PFSK-1 (cell line): ENCODE data around the gene UTP14A.

Source experiments
- POLR2AphosphoS5 ChIP-seq: IDR thresholded peaks from 2 replicates; pipeline ENCODE4 v1.6.1; 2012; ENCODE audit warnings: low read depth, mild to moderate bottlenecking, control low read depth, low read length, moderate library complexity
- REST ChIP-seq, 2 experiments: IDR thresholded peaks; 2 replicates each; pipeline versions ENCODE4 v1.6.1 to v1.8.0; 2011 to 2012; ENCODE audit warnings: low read depth in 2 of 2, low read length in 2 of 2, control low read depth in 1 of 2, inconsistent platforms in 1 of 2, mild to moderate bottlenecking in 1 of 2, moderate library complexity in 1 of 2; ENCODE audit not compliant: insufficient read depth in 1 of 2
- SIN3A ChIP-seq: IDR thresholded peaks from 2 replicates; pipeline ENCODE4 v1.6.1; 2012; ENCODE audit warnings: mild to moderate bottlenecking, low read length, moderate library complexity, borderline replicate concordance; ENCODE audit not compliant: insufficient read depth
- TAF1 ChIP-seq: IDR thresholded peaks from 2 replicates; pipeline ENCODE4 v1.6.1; 2012; ENCODE audit warnings: low read length, control low read depth, borderline replicate concordance; ENCODE audit not compliant: insufficient read depth

GRCh38 chrX:129961180-129962083, 55.5 kb downstream of the UTP14A start:
- TF ChIP-seq SIN3A (no peak), REST (IDR thresholded peaks at IDR 0.05; ENCODE audit: insufficient read depth in 1 of 2, low read depth in 2 of 2, low read length in 2 of 2) (no peak), TAF1 (no peak), POLR2AphosphoS5 (peak; percentile 58)
